Measurements from ENCODE around the gene PRDM16. TPM values are rescaled to one million over a fixed set of nuclear protein-coding genes. Genes with fewer than 3 reads are reported as not detected.

The PRDM16 gene
- total and polyA plus RNA-seq, 2 of the 13 experiments (the other 11 are each of a cell fraction or from before 2014, with no cell fraction given): 0.15 to 0.81 TPM

DNA sequence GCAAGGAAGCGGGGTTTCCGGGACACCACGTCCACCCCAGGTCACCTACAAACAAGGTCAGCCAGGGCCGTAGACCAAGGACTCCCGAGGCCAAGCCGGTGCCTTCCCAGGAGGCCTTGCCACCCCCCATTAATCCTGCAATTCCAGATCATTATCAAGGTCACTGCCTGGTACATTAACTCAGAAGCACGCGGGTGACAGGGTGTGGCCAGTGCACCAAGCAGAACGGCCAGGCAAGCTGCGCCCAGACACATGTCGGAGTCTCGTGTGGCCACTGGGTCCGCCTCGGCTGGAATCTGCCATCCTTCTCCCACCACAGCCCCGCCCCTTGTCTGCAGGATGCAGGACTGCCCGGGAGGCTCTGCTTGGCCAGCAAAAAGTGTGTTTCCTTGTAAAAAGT is 144.7 kb downstream of the PRDM16 start:
- no peak for DNase-seq (ENCODE audit: low spot score)
- Histone ChIP-seq H4K20me1 (ENCODE audit: insufficient read depth, low read length) (no peaks in the 10 kb centered on the region), H3K27ac (ENCODE audit: extremely low read length, insufficient read depth, low read length) (no peak overlapping the region), H3K4me2 (ENCODE audit: low read depth, low read length) (no peak overlapping the region), H3K36me3 (replicated peaks in 1 of 2; ENCODE audit: control insufficient read depth in 1 of 2, insufficient read depth in 2 of 2, low read length in 2 of 2) (no peaks in the 10 kb centered on the region), H3K27me3 (ENCODE audit: control insufficient read depth in 1 of 2, insufficient read depth in 2 of 2, low read length in 2 of 2) (peaks cover 0 to 2% of the 10 kb centered on the region in 2 experiments; a peak in 2 of 5 replicates), H2AFZ (ENCODE audit: low read length) (no peak overlapping the region), H3K4me1 (ENCODE audit: insufficient read depth, low read length) (peaks cover 8% of the 10 kb centered on the region), H3K9me3 (ENCODE audit: low read length) (no peaks in the 10 kb centered on the region), H3K4me3 (replicated peaks in 1 of 3; ENCODE audit: insufficient read depth in 1 of 3, low read depth in 2 of 3, low read length in 3 of 3) (no peak overlapping the region), H3K9ac (ENCODE audit: insufficient read depth, low read depth, low read length) (no peak overlapping the region), H3K79me2 (ENCODE audit: insufficient read depth, low read length) (no peaks in the 10 kb centered on the region)
- TF ChIP-seq ZNF710 (CRISPR knock-in tag; IDR thresholded peaks at IDR 0.05; ENCODE audit: borderline replicate concordance) (no peak), NR1H2 (CRISPR knock-in tag; IDR thresholded peaks at IDR 0.05; ENCODE audit: borderline replicate concordance, low read depth) (no peak), PHF8 (CRISPR knock-in tag; IDR thresholded peaks at IDR 0.05) (no peak), PLRG1 (conservative IDR thresholded peaks at IDR 0.05) (no peak), ZNF776 (CRISPR knock-in tag; IDR thresholded peaks at IDR 0.05) (no peak), ZNF557 (CRISPR knock-in tag; IDR thresholded peaks at IDR 0.05) (no peak), SNAI1 (CRISPR knock-in tag; IDR thresholded peaks at IDR 0.05; ENCODE audit: borderline replicate concordance) (no peak), KAT2B (IDR thresholded peaks at IDR 0.05; ENCODE audit: borderline replicate concordance, low read depth, low read length) (no peak), ZNF430 (CRISPR knock-in tag; IDR thresholded peaks at IDR 0.05) (no peak), ARNT (IDR thresholded peaks at IDR 0.05) (no peak), ZNF780A (CRISPR knock-in tag; IDR thresholded peaks at IDR 0.05) (no peak), HNF1B (CRISPR knock-in tag; IDR thresholded peaks at IDR 0.05) (no peak), ZNF501 (CRISPR knock-in tag; IDR thresholded peaks at IDR 0.05) (no peak), ZNF44 (CRISPR knock-in tag; IDR thresholded peaks at IDR 0.05) (no peak), ZNF264 (CRISPR knock-in tag; IDR thresholded peaks at IDR 0.05) (no peak), MYNN (CRISPR knock-in tag; IDR thresholded peaks at IDR 0.05; ENCODE audit: low read depth) (no peak), ZNF180 (CRISPR knock-in tag; IDR thresholded peaks at IDR 0.05; ENCODE audit: borderline replicate concordance, low read depth) (no peak), TMF1 (CRISPR knock-in tag; IDR thresholded peaks at IDR 0.05; ENCODE audit: low read depth) (no peak)
- TF ChIP-seq, protein P1, sequence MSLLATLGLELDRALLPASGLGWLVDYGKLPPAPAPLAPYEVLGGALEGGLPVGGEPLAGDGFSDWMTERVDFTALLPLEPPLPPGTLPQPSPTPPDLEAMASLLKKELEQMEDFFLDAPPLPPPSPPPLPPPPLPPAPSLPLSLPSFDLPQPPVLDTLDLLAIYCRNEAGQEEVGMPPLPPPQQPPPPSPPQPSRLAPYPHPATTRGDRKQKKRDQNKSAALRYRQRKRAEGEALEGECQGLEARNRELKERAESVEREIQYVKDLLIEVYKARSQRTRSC (CRISPR knock-in tag; IDR thresholded peaks at IDR 0.05; ENCODE audit: low read depth): no peak
- WGBS (ENCODE audit: low lambda C conversion rate): 49% methylated on average over 10 of the region's 16 CpGs
- BruUV-seq (replicated peaks): no TSS peak
- FAIRE-seq: no peak
- intact Hi-C loops (cut with micrococcal nuclease; ENCODE audit: unreplicated experiment): no loop called here
- ATAC-seq: no peak
- in situ Hi-C loops (cut with HindIII; ENCODE audit: extremely low pct_ligation_motif_present, low pct_unique_long_range_greater_than_20kb): no loop called here
- ChIA-PET CTCF (ENCODE audit: low intra/inter-chr PET ratio, low total read pairs) (no interaction called here), POLR2A (no interaction called here)
